ENCODE data around the gene L2HGDH. TPM values are rescaled to one million over a fixed set of nuclear protein-coding genes. Genes with fewer than 3 reads are reported as not detected.
A peak's percentile ranks its signal among the peaks of the same experiment; 100 is the strongest.

L2HGDH gene
- total RNA-seq, 1 experiment from 2014 or later, result 22.6 TPM

GRCh38 chr14:50299585-50299984 is 12.4 kb downstream of the L2HGDH start:
- Histone ChIP-seq H4K5ac (ENCODE audit: insufficient read length, low read depth, low read length) (no peak overlapping the region), H3K4me1 (ENCODE audit: insufficient read depth, low read length) (no peaks in the 10 kb centered on the region; the same call in 1 of the 2 replicates), H2BK5ac (ENCODE audit: insufficient read length, low read length) (no peak overlapping the region), H4K20me1 (ENCODE audit: control insufficient read depth, insufficient read depth, insufficient read length) (no peaks in the 10 kb centered on the region), H3K27ac (ENCODE audit: insufficient read length, low read depth, low read length) (no peak overlapping the region), H3K18ac (ENCODE audit: insufficient read length, low read depth, low read length) (no peak overlapping the region), H3K14ac (ENCODE audit: insufficient read depth, low read length) (no peak overlapping the region), H2BK15ac (ENCODE audit: low read depth, low read length) (no peak overlapping the region), H3K27me3 (ENCODE audit: insufficient read depth, low read length) (no peaks in the 10 kb centered on the region), H3K9ac (ENCODE audit: extremely low read depth, insufficient read length, low read length) (no peak overlapping the region), H3K23me2 (ENCODE audit: insufficient read length, low read depth, low read length, poor library complexity, severe bottlenecking) (no peaks in the 10 kb centered on the region), H3K56ac (ENCODE audit: insufficient read length, low read depth, low read length) (no peak overlapping the region), H2BK20ac (ENCODE audit: low read depth, low read length, poor library complexity, severe bottlenecking) (no peak overlapping the region), H2BK12ac (ENCODE audit: insufficient read length, low read depth, low read length) (no peak overlapping the region), H2AK5ac (ENCODE audit: insufficient read length, low read length) (no peak overlapping the region), H3T11ph (ENCODE audit: low read length) (no peak overlapping the region), H3K79me1 (ENCODE audit: insufficient read depth, low read depth, low read length, poor library complexity, severe bottlenecking) (peaks cover 6% of the 10 kb centered on the region), H2AFZ (ENCODE audit: low read length) (no peak overlapping the region), H2BK120ac (ENCODE audit: low read depth, low read length, poor library complexity, severe bottlenecking) (no peak overlapping the region), H3K4me2 (ENCODE audit: insufficient read depth, insufficient read length, low read length) (no peak overlapping the region), H3K79me2 (ENCODE audit: insufficient read depth, low read length) (peaks cover 2% of the 10 kb centered on the region; the same call in 1 of the 2 replicates), H4K91ac (ENCODE audit: insufficient read length, low read depth, low read length) (no peak overlapping the region), H3K23ac (ENCODE audit: insufficient read length, low read depth, low read length) (no peak overlapping the region), H4K8ac (replicated peaks; ENCODE audit: insufficient read length, low read depth, low read length) (no peak overlapping the region), H3K4ac (ENCODE audit: low read depth, low read length) (no peak overlapping the region), H3K9me3 (ENCODE audit: control insufficient read depth, low read depth, low read length) (no peaks in the 10 kb centered on the region)
- TF ChIP-seq, protein P1, sequence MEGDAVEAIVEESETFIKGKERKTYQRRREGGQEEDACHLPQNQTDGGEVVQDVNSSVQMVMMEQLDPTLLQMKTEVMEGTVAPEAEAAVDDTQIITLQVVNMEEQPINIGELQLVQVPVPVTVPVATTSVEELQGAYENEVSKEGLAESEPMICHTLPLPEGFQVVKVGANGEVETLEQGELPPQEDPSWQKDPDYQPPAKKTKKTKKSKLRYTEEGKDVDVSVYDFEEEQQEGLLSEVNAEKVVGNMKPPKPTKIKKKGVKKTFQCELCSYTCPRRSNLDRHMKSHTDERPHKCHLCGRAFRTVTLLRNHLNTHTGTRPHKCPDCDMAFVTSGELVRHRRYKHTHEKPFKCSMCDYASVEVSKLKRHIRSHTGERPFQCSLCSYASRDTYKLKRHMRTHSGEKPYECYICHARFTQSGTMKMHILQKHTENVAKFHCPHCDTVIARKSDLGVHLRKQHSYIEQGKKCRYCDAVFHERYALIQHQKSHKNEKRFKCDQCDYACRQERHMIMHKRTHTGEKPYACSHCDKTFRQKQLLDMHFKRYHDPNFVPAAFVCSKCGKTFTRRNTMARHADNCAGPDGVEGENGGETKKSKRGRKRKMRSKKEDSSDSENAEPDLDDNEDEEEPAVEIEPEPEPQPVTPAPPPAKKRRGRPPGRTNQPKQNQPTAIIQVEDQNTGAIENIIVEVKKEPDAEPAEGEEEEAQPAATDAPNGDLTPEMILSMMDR (conservative IDR thresholded peaks at IDR 0.05), result no peak
- no peaks in the 10 kb centered on the region for H3K27me3 Mint-ChIP-seq (ENCODE audit: low read depth)
- H3K36me3 Mint-ChIP-seq (ENCODE audit: insufficient read depth in 1 of 3, low read depth in 3 of 3), result peaks cover 38 to 44% (median 41%) of the 10 kb centered on the region in 3 experiments
- no peak overlapping the region for H3K4me3 Mint-ChIP-seq
- no CpG with 5 or more reads among the region's 2 CpGs for WGBS (ENCODE audit: extremely low coverage, insufficient read length, low lambda C conversion rate)
- H3K9me3 Mint-ChIP-seq, result peaks cover 7 to 15% of the 10 kb centered on the region in 2 experiments
- DNase-seq, result no peak
- H3K4me1 Mint-ChIP-seq, result peaks cover 11 to 16% of the 10 kb centered on the region in 2 experiments
- peak overlapping the region; percentile 17 to 86 (median 62); a peak in 5 of 7 replicates for H3K27ac Mint-ChIP-seq

Measured in H9 (cell line).